ENCODE measurements around the gene FARP2.

- no peak for TF ChIP-seq EP300 (IDR thresholded peaks at IDR 0.05)
- TF ChIP-seq CTCF (IDR thresholded peaks at IDR 0.05) = no peak
- TF ChIP-seq POLR2A (IDR thresholded peaks at IDR 0.05) = no peak
- TF ChIP-seq POLR2AphosphoS5 (IDR thresholded peaks at IDR 0.05) = no peak
Observed at GRCh38 chr2:241519669-241520068, 163.6 kb downstream of the FARP2 start.
